Nephron (organoid): Measurements from ENCODE around the gene GATD1.

Experiments
- H3K27ac Mint-ChIP-seq, 3 experiments: 2 replicates each; pipeline ENCODE4 v1.8.0; 2020; ENCODE audit warnings: mixed read lengths in 3 of 3, mild to moderate bottlenecking in 2 of 3, moderate library complexity in 1 of 3
- H3K27me3 Mint-ChIP-seq: 2 replicates; pipeline ENCODE4 v1.8.0; 2021; ENCODE audit warnings: low read depth, mild to moderate bottlenecking, moderate library complexity, mixed read lengths
- H3K36me3 Mint-ChIP-seq: 2 replicates; pipeline ENCODE4 v1.8.0; 2020; ENCODE audit warnings: low read depth, mixed read lengths
- H3K4me1 Mint-ChIP-seq: 2 replicates; pipeline ENCODE4 v1.8.0; 2020; ENCODE audit warnings: mixed read lengths
- H3K4me3 Mint-ChIP-seq, 3 experiments: 2 replicates each; pipeline ENCODE4 v1.8.0; 2020; ENCODE audit warnings: mild to moderate bottlenecking in 3 of 3, mixed read lengths in 3 of 3, moderate library complexity in 2 of 3
- H3K9me3 Mint-ChIP-seq: 2 replicates; pipeline ENCODE4 v1.8.0; 2020; ENCODE audit warnings: mixed read lengths
- TF ChIP-seq, protein P1 (sequence below), 3 experiments: fragments of 200-600 bp; sonication (generic); IDR thresholded peaks; one replicate each; pipeline ENCODE4 v1.5.0; 2021; ENCODE audit warnings: antibody characterized with exemption in 3 of 3; ENCODE audit not compliant: unreplicated experiment in 3 of 3

The GATD1 gene

DNA sequence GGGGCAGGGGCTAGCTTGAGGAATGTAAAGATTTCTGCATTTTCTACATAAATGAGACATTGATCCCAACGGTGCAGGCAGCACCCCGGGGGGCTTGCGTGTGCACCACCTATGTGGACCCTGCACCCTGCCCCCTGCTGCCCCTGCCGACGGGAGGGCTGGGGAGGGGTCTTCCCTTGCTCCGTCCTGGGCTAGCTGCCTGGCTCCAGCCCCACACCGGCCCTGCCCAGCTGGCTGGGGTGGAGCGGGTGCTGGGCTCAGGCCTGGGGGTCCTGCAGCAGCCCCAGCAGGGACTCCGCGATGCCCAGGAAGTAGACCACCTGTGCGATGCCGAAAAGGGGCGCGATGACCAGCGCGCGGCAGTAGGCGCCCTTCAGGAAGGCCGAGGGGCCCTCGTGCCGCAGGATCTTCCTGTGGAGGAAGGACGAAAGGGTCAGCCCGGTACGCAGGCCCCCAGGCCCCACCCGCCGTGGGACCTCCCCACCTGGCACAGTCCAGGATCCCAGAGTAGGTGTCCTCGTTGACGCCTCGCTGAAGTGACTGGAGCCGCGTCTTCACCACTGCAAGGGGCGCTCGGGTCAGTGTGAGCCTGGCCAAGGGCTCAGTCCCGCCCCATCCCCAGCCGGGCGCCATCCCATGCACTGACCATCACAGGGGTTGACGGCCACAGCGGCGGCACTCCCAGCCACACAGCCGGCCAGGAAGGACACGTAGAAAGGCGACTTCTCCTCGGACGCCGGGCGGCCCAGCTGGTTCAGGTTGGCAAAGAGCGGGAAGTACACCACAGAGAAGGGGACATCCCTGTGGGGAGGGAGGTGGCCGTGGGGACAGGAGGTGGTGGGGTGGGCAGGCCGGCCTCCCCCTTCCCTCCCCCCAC is 14.6 kb upstream of the GATD1 start:
- no peaks in the 10 kb centered on the region for H3K9me3 Mint-ChIP-seq
- H3K4me3 Mint-ChIP-seq, result no peak overlapping the region
- H3K4me1 Mint-ChIP-seq, result peaks cover 7% of the 10 kb centered on the region
- H3K27me3 Mint-ChIP-seq, result no peaks in the 10 kb centered on the region
- no peak overlapping the region for H3K27ac Mint-ChIP-seq
- H3K36me3 Mint-ChIP-seq, result peaks cover 3% of the 10 kb centered on the region
- TF ChIP-seq, protein P1, sequence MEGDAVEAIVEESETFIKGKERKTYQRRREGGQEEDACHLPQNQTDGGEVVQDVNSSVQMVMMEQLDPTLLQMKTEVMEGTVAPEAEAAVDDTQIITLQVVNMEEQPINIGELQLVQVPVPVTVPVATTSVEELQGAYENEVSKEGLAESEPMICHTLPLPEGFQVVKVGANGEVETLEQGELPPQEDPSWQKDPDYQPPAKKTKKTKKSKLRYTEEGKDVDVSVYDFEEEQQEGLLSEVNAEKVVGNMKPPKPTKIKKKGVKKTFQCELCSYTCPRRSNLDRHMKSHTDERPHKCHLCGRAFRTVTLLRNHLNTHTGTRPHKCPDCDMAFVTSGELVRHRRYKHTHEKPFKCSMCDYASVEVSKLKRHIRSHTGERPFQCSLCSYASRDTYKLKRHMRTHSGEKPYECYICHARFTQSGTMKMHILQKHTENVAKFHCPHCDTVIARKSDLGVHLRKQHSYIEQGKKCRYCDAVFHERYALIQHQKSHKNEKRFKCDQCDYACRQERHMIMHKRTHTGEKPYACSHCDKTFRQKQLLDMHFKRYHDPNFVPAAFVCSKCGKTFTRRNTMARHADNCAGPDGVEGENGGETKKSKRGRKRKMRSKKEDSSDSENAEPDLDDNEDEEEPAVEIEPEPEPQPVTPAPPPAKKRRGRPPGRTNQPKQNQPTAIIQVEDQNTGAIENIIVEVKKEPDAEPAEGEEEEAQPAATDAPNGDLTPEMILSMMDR (IDR thresholded peaks at IDR 0.05; ENCODE audit: unreplicated experiment in 3 of 3), result no peak

DNA sequence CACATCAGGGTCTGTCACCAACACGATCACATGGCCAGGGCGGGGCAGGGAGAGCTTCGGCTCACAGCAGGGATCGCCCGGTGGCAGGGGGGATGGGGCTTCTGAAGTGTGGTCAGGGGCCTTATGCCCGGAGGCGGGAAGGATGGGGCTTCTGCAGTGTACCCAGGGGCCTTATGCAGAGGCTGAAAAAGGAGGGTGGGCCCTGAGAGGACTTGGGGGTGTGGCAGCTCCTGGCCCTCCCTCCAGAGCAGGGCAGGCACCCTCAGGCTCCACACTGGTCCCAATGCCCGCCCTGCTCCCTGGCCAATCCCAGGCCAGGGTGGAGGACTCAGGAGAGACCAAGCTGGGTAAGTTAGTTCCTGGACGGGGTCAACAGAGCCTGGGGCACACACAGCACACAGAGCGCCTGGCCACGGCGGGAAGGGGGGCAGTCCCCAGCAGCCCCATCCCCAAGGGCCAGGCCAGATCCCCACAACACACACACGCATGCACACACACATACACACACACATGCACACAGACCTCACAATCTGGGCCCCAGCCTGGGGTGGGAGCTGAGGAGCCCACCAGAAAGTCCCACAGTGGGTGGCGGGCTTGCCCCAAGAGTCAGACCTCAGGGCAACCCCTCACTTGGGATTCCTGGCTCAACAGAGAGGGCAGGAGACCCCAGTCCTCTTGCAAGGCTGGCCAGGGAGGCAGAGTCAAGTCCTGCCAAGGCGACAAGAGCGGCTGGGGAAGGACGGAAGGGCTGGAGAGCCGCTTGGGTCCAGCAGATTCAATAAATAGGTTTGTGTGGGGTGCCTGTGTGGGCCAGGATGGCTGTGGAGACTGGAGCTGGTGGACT is 13.7 kb upstream of the GATD1 start:
- Mint-ChIP-seq H3K9me3 (no peaks in the 10 kb centered on the region), H3K36me3 (peaks cover 3% of the 10 kb centered on the region), H3K27me3 (no peaks in the 10 kb centered on the region), H3K27ac (no peak overlapping the region), H3K4me3 (peak overlapping the region in 1 of 3 experiments; percentile 13), H3K4me1 (peaks cover 7% of the 10 kb centered on the region)
- TF ChIP-seq, protein P1 (IDR thresholded peaks at IDR 0.05; ENCODE audit: unreplicated experiment in 3 of 3), result no peak

DNA sequence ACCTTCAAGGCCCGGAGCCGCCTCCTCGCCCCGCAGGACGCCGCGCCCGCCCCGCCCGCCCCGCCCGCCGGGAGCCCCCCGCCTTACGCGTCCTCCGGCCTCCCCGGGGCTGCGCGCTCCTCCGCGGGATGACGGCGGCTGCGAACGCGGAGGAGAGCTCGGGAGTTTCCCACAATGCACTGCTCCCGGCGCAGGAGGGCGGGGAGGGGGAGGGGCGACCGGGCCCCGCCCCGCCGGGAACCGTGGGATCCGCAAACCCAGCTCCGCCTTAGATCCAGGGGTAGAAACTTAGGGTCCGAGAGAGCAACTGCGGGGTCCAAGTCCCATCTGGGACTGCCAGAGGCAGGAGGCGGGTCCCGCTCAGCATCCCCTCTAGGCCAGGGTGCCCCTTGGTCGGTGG is 12.7 kb upstream of the GATD1 start, which contains the start of gene CEND1:
TSS of gene CEND1 (minus strand) at position 148 of the 400 bp plus-strand sequence. CDS start 1,514 bp downstream, outside the sequence.
- H3K4me1 Mint-ChIP-seq, result peaks cover 8% of the 10 kb centered on the region
- H3K4me3 Mint-ChIP-seq, result peak within 1 kb of the TSS in 1 of 3 experiments; percentile 13
- H3K36me3 Mint-ChIP-seq, result peaks cover 3% of the 10 kb centered on the region
- H3K27ac Mint-ChIP-seq, result no peak within 1 kb of the TSS
- TF ChIP-seq, protein P1 (IDR thresholded peaks at IDR 0.05; ENCODE audit: unreplicated experiment in 3 of 3), result no peak
- H3K27me3 Mint-ChIP-seq, result no peaks in the 10 kb centered on the region
- H3K9me3 Mint-ChIP-seq, result no peaks in the 10 kb centered on the region

DNA sequence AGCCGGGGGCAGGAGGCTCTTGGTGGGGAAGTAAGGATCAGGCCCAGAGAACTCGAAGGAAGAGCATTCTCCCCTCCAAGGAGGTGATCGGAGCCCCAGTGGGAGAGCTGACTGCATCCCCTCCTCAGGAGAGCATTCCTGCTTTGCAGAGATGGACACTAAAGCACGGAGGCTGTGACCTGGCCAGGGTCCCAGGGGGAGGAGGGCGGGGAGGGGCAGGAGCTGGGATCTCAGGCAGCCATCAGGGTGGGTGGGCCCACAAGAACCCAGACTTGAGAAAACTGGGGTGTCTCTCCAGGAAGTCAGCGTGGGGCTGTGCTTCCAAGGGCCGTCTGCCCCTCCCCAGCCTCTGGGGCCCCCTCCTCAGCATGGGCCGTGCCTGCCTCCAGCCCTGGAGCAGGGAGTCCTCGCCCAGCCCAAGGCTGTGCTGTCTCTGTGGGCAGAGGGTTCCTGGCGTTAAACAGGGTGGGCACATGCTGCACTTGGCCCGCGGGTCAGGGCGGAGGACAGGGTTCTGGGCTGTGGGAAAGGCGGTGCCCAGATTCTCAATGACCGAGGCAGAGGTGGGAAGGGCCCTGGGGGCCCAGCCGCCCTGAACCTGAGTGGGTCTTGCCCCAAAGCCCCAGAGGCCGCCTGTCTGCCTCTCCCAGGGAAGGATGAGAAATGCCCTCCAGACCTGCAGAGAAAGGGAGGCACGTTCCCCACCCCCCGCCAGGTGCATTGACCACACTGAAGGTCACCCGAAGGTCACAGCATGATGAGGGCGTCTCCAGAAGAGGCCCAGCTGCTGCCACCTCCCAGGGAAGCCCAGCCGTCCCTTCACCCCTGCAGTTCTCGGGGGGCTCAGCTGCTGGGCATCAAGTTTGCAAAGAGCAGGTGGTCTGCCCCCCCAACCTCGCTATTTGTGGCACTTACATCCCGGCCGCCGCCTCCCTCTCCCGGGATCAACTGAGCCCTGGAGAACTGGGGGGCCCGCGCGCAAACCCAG is 12.0 kb upstream of the GATD1 start:
- H3K9me3 Mint-ChIP-seq, result no peaks in the 10 kb centered on the region

More for the DNA sequence above, 12.0 kb upstream of the GATD1 start:
- Mint-ChIP-seq H3K36me3 (peaks cover 3% of the 10 kb centered on the region), H3K4me3 (no peak overlapping the region), H3K27me3 (no peaks in the 10 kb centered on the region), H3K4me1 (peaks cover 8% of the 10 kb centered on the region), H3K27ac (no peak overlapping the region)
- TF ChIP-seq, protein P1 (IDR thresholded peaks at IDR 0.05; ENCODE audit: unreplicated experiment in 3 of 3), result no peak
